Endodermal cell (in vitro differentiated cells): ENCODE results near the gene MIDN. TPM values are rescaled to one million over a fixed set of nuclear protein-coding genes. Genes with fewer than 3 reads are reported as not detected.

Experiments
- DNase-seq: peaks from one replicate; pipeline ENCODE4 v3.0.0-alpha.2; 2017
- H3K27ac ChIP-seq: 2 replicates; pipeline ENCODE4 v1.5.1; 2013; ENCODE audit warnings: mild to moderate bottlenecking, low read depth, low read length, moderate library complexity
- H3K27me3 ChIP-seq: 2 replicates; pipeline ENCODE4 v1.6.1; 2013; ENCODE audit warnings: mild to moderate bottlenecking, low read length, moderate library complexity; ENCODE audit not compliant: insufficient read depth, control insufficient read depth, poor library complexity, severe bottlenecking
- H3K36me3 ChIP-seq: 2 replicates; pipeline ENCODE4 v1.7.0; 2013; ENCODE audit warnings: mild to moderate bottlenecking, low read length, moderate library complexity; ENCODE audit not compliant: control insufficient read depth, insufficient read depth
- H3K4me1 ChIP-seq: one replicate; pipeline ENCODE4 v1.7.0; 2013; ENCODE audit warnings: low read length; ENCODE audit not compliant: control insufficient read depth, insufficient read depth
- H3K4me3 ChIP-seq: 2 replicates; pipeline ENCODE4 v1.5.1; 2013; ENCODE audit warnings: mild to moderate bottlenecking, low read length, moderate library complexity
- H3K9ac ChIP-seq: 2 replicates; pipeline ENCODE4 v1.6.1; 2013; ENCODE audit warnings: mild to moderate bottlenecking, low read length, moderate library complexity; ENCODE audit not compliant: poor library complexity, severe bottlenecking; ENCODE audit errors: extremely low read depth
- H3K9me3 ChIP-seq: 2 replicates; pipeline ENCODE4 v1.6.1; 2013; ENCODE audit warnings: mild to moderate bottlenecking, low read length, moderate library complexity; ENCODE audit not compliant: control insufficient read depth
- H3K27ac Mint-ChIP-seq: 2 replicates; pipeline ENCODE4 v1.8.0; 2020; ENCODE audit warnings: mixed read lengths
- H3K27me3 Mint-ChIP-seq: 2 replicates; pipeline ENCODE4 v1.8.0; 2021; ENCODE audit warnings: mild to moderate bottlenecking, mixed read lengths; ENCODE audit not compliant: insufficient read depth
- H3K36me3 Mint-ChIP-seq: 2 replicates; pipeline ENCODE4 v1.8.0; 2020; ENCODE audit warnings: low read depth, mixed read lengths
- H3K4me1 Mint-ChIP-seq: 2 replicates; pipeline ENCODE4 v1.8.0; 2020; ENCODE audit warnings: mixed read lengths
- H3K4me3 Mint-ChIP-seq: 2 replicates; pipeline ENCODE4 v1.8.0; 2020; ENCODE audit warnings: mild to moderate bottlenecking, moderate library complexity, mixed read lengths
- H3K9me3 Mint-ChIP-seq: 2 replicates; pipeline ENCODE4 v1.8.0; 2020; ENCODE audit warnings: mild to moderate bottlenecking, mixed read lengths
- CTCF ChIP-seq: fragments of 200-600 bp; sonication (generic); conservative IDR thresholded peaks from 2 replicates; pipeline ENCODE4 v1.5.0; 2021; ENCODE audit warnings: antibody characterized with exemption, mild to moderate bottlenecking
- WGBS, 2 experiments: methylation state at CpG; one replicate each; pipeline versions ENCODE4 v1.1.5 to v1.1.7; 2013; ENCODE audit warnings: missing lambda C conversion rate in 2 of 2, mixed read lengths in 1 of 2; ENCODE audit not compliant: insufficient coverage in 1 of 2, insufficient read length in 1 of 2; 5-methylcytosine and 5-hydroxymethylcytosine counted together
- total RNA-seq, 2 donors: library from RNA; stranded (reverse); fragmentation: NEBNext Ultra II Directional in 1 of 2; extraction: Animal tissue kit (Norgen Biotek cat#: 25700) in 1 of 2; gene quantifications; 2 replicates in 1 of 2; 3 replicates in 1 of 2; pipeline ENCODE4 v1.2.1, GENCODE V29; 2021

The MIDN gene
- total RNA-seq, 2 donors from 2014 or later = 183 to 185 TPM

- no peaks in the 10 kb centered on the region for H3K27me3 ChIP-seq
- H3K4me1 ChIP-seq = no peaks in the 10 kb centered on the region
- Mint-ChIP-seq H3K9me3 (no peaks in the 10 kb centered on the region), H3K4me1 (no peaks in the 10 kb centered on the region), H3K36me3 (peaks cover 11% of the 10 kb centered on the region), H3K27ac (no peak overlapping the region), H3K27me3 (peaks cover 6% of the 10 kb centered on the region), H3K4me3 (no peak overlapping the region)
- no peak overlapping the region for H3K9ac ChIP-seq
- no peak overlapping the region for H3K27ac ChIP-seq
- no peaks in the 10 kb centered on the region for H3K9me3 ChIP-seq
- DNase-seq = no peak
- H3K36me3 ChIP-seq = peaks cover 10% of the 10 kb centered on the region
- no peak overlapping the region for H3K4me3 ChIP-seq
- no peak for TF ChIP-seq CTCF
- 92 to 95% methylated on average over 12 to 35 of the region's 35 CpGs for WGBS, 2 experiments
Observed at GRCh38 chr19:1293782-1294604, 45.6 kb downstream of the MIDN start.

- no peak overlapping the region for H3K4me3 Mint-ChIP-seq
- 83 to 86% methylated on average over 9 to 14 of the region's 14 CpGs for WGBS, 2 experiments
- H3K9ac ChIP-seq = no peak overlapping the region
- H3K27ac Mint-ChIP-seq = no peak overlapping the region
- H3K27me3 Mint-ChIP-seq = peaks cover 6% of the 10 kb centered on the region
- peaks cover 11% of the 10 kb centered on the region for H3K36me3 Mint-ChIP-seq
- H3K9me3 Mint-ChIP-seq = no peaks in the 10 kb centered on the region
- H3K4me1 Mint-ChIP-seq = no peaks in the 10 kb centered on the region
- H3K27ac ChIP-seq = no peak overlapping the region
- TF ChIP-seq CTCF = no peak
- no peak overlapping the region for H3K4me3 ChIP-seq
- no peak for DNase-seq
- H3K9me3 ChIP-seq = no peaks in the 10 kb centered on the region
- H3K36me3 ChIP-seq = peaks cover 10% of the 10 kb centered on the region
- H3K4me1 ChIP-seq = no peaks in the 10 kb centered on the region
- H3K27me3 ChIP-seq = no peaks in the 10 kb centered on the region
Observed at GRCh38 chr19:1294688-1295087, 46.3 kb downstream of the MIDN start.

GRCh38 chr19:1295169-1296012 is 47.0 kb downstream of the MIDN start:
- Mint-ChIP-seq H3K4me1 (no peaks in the 10 kb centered on the region), H3K27me3 (peaks cover 6% of the 10 kb centered on the region), H3K4me3 (peak overlapping the region; percentile 26), H3K27ac (no peak overlapping the region), H3K9me3 (no peaks in the 10 kb centered on the region), H3K36me3 (peaks cover 11% of the 10 kb centered on the region)
- no peak overlapping the region for H3K4me3 ChIP-seq
- H3K9me3 ChIP-seq = no peaks in the 10 kb centered on the region
- H3K4me1 ChIP-seq = no peaks in the 10 kb centered on the region
- 52 to 64% methylated on average over 44 to 73 of the region's 82 CpGs for WGBS, 2 experiments
- TF ChIP-seq CTCF = no peak
- peaks cover 10% of the 10 kb centered on the region for H3K36me3 ChIP-seq
- DNase-seq = peak; percentile 84
- no peak overlapping the region for H3K27ac ChIP-seq
- H3K9ac ChIP-seq = no peak overlapping the region
- no peaks in the 10 kb centered on the region for H3K27me3 ChIP-seq
